Pulmonary artery endothelial cell (primary cell): ENCODE data around the gene DOCK3. TPM values are rescaled to one million over a fixed set of nuclear protein-coding genes. Genes with fewer than 3 reads are reported as not detected.
"Not testable (repeated sequence)": the region's sequence is repeated elsewhere in the genome, so short reads cannot be mapped to it uniquely, and the experiment has no call there.

Source experiments
- DNase-seq: peaks from one replicate; pipeline ENCODE4 v3.0.0-alpha.2; 2011; ENCODE audit warnings: low read depth, low spot score
- total RNA-seq: library from RNA; depleted of rRNA; stranded (reverse); fragments of >200 nt; gene quantifications from 2 replicates; pipeline ENCODE4 v1.2.3, GENCODE V29; 2014

Gene DOCK3
- total RNA-seq, 1 donor from 2014 or later: under 0.01 TPM

- DNase-seq: no peak
These were observed 708.3 kb downstream of the DOCK3 start for GRCh38 chr3:51382947-51383578.

- DNase-seq: no peak
These were observed 709.5 kb downstream of the DOCK3 start for GRCh38 chr3:51384055-51384725.

DNA sequence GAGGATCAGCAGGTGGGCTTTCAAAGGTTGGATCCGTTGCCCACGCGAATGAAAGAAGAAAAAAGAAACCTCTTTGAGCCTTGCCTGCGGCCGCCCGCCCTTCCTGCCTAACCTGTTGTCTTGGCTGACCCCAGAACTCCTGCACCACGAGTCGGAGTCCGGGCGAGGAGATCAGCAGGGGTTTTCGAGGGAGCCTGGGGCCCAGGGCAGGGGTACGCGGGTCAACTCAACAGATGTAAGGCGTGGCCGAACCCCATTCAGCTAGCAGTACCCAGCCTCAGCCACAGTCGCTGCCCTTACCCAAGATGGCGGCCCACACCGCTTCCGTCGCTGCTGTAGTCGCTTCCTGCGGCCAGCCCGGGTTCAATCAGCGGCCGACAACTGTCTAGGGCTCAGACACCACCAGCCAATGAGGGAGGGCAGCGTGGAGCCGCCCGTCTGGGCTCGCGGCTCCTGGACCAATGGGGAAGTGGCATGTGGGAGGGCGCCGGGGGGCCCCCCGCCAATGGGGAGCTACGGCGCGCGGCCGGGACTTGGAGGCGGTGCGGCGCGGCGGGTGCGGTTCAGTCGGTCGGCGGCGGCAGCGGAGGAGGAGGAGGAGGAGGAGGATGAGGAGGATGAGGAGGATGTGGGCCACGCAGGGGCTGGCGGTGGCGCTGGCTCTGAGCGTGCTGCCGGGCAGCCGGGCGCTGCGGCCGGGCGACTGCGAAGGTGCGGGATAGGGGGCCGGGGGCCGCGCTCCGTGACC lies 710.2 kb downstream of the DOCK3 start, which contains the start of gene MANF:
TSS of gene MANF (plus strand) at position 566 of the 748 bp plus-strand sequence. CDS start at position 618, 52 bp downstream.
- peak; percentile 95 for DNase-seq

DNA sequence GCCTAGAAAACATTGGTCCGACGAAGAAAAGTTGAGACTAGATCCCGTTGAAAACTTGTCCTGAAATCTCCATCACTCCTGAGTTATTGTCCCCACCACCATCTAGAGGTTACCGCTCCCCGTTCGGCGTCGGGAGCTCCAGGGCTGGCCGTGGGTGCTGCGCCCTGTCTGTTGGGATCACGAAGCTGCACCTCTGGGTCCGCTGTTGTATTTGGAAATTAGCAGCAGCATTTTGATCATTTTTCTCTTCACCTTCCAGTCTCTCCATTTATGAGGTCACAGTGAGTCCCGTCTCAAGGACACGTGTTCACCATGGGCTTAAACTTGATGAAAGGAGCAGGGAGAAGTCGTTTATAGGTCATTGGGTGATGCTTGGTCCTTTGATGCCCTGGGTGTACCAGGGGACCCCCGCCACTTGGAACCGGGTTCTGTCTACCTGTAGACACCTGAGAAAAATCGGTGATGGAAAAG lies 710.9 kb downstream of the DOCK3 start:
- DNase-seq: no peak

GRCh38 chr3:51386159-51386851 lies 711.6 kb downstream of the DOCK3 start:
- no peak for DNase-seq

DNA sequence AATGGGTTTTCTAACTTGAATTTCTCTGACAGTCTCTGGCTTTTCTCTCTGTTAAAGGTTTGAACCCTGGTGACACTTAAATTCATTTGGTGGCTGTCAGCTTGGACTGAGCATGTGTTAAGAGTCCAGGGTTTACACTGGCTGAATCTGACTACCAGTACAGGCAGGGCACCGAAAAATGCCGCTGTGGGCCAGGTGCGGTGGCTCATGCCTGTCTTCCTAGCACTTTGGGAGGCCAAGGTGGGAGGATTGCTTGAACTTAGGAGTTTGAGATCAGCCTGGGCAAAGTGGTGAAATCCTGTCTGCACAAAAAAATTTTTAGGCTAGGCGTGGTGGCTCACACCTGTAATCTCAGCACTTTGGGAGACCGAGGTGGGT lies 712.1 kb downstream of the DOCK3 start:
- no peak for DNase-seq

DNA sequence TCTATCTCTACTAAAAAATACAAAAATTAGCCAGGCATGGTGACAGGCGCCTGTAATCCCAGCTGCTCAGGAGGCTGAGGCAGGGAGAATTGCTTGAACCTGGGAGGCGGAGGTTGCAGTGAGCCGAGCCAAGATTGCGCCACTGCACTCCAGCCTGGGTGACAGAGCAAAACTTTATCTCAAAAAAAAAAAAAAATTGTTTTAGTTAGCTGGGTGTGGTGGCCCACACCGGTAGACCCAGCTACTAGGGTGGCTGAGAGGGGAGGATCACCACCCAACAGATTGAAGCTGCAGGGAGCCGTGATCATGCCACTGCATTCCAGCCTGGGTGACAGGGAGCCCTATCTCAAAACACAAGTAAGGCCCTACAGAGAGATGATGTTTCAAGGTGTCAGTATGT lies 712.6 kb downstream of the DOCK3 start:
- DNase-seq: not testable (repeated sequence)

GRCh38 chr3:51388286-51389029 lies 713.7 kb downstream of the DOCK3 start:
- no peak for DNase-seq

DNA sequence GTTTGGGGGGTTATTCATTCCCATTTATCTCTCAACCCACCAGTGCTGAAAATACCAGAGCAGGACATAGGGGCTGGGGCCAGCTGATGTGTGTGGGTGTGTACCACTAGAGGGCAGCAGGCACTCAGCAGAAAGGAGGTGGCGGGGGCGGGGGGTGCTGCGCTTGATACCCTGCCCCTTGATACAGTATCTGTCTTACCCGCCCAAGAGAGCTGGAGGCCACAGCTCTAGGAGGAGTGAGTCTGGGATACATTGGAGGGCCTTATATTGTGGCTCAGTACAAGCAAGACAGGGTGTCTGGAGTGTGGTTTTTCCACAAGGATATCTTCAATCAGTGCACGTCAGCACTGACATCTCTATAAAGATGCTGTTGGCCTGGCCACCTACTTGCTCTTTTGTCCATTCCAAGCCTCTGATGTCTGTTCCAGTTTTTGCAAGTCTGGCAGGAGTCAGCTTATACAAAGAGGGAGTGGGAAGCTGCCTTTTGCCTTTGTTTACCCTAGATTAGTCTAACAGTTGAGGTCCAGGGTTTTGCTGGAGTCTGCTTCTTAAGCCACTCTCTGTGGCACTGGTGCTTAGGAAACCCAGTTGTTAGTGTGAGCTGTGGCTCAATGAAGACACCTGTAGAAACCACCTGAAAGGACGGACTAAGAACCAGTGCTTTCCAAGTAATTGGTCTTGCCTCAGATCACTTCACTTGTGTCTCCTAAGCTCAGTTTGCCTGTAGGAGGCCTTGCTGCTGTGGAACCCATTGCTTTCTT lies 714.9 kb downstream of the DOCK3 start:
- no peak for DNase-seq

- DNase-seq: no peak
These were observed 715.7 kb downstream of the DOCK3 start for GRCh38 chr3:51390246-51391074.

- DNase-seq: peak; percentile 88
These were observed 716.4 kb downstream of the DOCK3 start, which contains the start of gene RBM15B for GRCh38 chr3:51391075-51391565. RBM15B (plus strand) TSS chr3:51391285; CDS start chr3:51391400, 115 bp downstream.

DNA sequence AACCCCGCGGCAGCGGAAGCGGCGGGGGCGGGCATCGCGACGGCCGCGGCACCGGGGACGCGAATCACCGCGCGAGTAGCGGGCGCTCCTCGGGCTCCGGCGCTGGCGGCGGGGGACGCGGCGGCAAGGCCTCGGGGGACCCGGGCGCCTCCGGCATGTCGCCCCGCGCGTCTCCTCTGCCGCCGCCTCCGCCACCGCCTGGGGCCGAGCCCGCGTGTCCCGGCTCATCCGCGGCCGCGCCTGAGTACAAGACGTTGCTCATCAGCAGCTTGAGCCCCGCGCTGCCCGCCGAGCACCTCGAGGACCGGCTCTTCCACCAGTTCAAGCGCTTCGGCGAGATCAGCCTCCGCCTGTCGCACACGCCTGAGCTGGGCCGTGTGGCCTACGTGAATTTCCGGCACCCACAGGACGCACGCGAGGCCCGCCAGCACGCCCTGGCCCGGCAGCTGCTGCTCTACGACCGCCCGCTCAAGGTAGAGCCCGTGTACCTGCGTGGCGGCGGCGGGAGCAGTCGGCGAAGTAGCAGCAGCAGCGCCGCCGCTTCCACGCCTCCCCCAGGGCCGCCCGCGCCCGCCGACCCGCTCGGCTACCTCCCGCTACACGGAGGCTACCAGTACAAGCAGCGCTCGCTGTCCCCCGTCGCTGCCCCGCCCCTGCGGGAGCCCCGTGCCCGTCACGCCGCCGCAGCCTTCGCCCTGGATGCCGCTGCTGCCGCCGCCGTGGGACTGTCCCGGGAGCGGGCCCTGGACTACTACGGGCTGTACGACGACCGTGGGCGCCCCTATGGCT lies 717.0 kb downstream of the DOCK3 start:
- DNase-seq: no peak

DNA sequence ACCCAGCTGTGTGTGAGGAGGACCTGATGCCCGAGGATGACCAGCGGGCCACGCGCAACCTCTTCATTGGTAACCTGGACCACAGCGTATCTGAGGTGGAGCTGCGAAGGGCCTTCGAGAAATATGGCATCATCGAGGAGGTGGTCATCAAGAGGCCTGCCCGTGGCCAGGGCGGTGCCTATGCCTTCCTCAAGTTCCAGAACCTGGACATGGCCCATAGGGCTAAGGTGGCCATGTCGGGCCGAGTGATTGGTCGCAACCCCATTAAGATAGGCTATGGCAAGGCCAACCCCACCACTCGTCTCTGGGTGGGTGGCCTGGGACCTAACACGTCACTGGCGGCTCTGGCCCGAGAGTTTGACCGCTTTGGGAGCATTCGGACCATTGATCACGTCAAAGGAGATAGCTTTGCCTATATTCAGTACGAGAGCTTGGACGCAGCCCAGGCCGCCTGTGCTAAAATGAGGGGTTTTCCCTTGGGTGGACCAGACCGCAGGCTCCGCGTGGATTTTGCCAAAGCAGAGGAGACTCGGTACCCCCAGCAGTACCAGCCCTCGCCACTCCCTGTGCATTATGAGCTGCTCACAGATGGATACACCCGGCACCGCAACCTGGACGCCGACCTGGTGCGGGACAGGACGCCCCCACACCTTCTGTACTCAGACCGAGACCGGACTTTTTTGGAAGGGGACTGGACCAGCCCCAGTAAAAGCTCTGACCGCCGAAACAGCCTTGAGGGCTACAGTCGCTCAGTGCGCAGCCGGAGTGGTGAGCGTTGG lies 717.8 kb downstream of the DOCK3 start:
- no peak for DNase-seq

GRCh38 chr3:51393134-51393495 lies 718.4 kb downstream of the DOCK3 start:
- DNase-seq: no peak

DNA sequence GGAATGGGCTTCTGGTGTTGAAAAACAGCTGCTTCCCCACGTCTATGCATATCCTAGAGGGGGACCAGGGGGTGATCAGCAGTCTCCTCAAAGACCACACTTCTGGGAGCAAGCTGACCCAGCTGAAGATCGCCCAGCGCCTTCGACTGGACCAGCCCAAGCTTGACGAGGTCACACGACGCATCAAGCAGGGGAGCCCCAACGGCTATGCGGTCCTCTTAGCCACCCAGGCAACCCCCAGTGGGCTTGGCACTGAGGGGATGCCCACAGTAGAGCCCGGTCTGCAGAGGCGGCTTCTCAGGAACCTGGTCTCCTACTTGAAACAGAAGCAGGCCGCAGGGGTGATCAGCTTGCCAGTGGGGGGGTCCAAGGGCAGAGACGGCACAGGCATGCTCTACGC lies 718.8 kb downstream of the DOCK3 start:
- DNase-seq: no peak

GRCh38 chr3:51394541-51394940 lies 719.8 kb downstream of the DOCK3 start:
- no peak for DNase-seq

GRCh38 chr3:51395493-51396213 lies 720.9 kb downstream of the DOCK3 start:
- no peak for DNase-seq
